LoVo (cell line): ENCODE measurements around the gene INPP5A.
"Not testable (repeated sequence)": the region's sequence is repeated elsewhere in the genome, so short reads cannot be mapped to it uniquely, and the experiment has no call there.

Experiments used
- DNase-seq: peaks from one replicate; pipeline ENCODE4 v3.0.0-alpha.2; 2016; ENCODE audit warnings: low spot score

The INPP5A gene

GRCh38 chr10:132768346-132769248, 231.0 kb downstream of the INPP5A start:
- DNase-seq, result no peak

GRCh38 chr10:132770061-132771021, 232.8 kb downstream of the INPP5A start:
- DNase-seq, result no peak

- DNase-seq, result not testable (repeated sequence)
These were observed 235.2 kb downstream of the INPP5A start for GRCh38 chr10:132772816-132773215.

GRCh38 chr10:132774181-132774901, 236.8 kb downstream of the INPP5A start:
- DNase-seq, result no peak

- no peak for DNase-seq
These were observed 237.6 kb downstream of the INPP5A start for GRCh38 chr10:132774902-132775863.

- no peak for DNase-seq
These were observed 238.6 kb downstream of the INPP5A start for GRCh38 chr10:132776186-132776585.

- no peak for DNase-seq
These were observed 239.2 kb downstream of the INPP5A start for GRCh38 chr10:132776821-132777220.

- DNase-seq, result no peak
These were observed 239.9 kb downstream of the INPP5A start for GRCh38 chr10:132777441-132777840.

GRCh38 chr10:132779549-132780294, 242.1 kb downstream of the INPP5A start:
- no peak for DNase-seq

GRCh38 chr10:132780356-132780755, 242.8 kb downstream of the INPP5A start:
- DNase-seq, result no peak

GRCh38 chr10:132781556-132781955, 244.0 kb downstream of the INPP5A start:
- no peak for DNase-seq

- DNase-seq, result no peak
These were observed 245.8 kb downstream of the INPP5A start for GRCh38 chr10:132783165-132783939.

GRCh38 chr10:132783940-132784865, 246.6 kb downstream of the INPP5A start:
- no peak for DNase-seq

- no peak for DNase-seq
These were observed 247.5 kb downstream of the INPP5A start for GRCh38 chr10:132784866-132785722.

- no peak for DNase-seq
These were observed 248.3 kb downstream of the INPP5A start, which contains the start of gene NKX6-2 for GRCh38 chr10:132785723-132786475. Gene NKX6-2, minus strand, starts transcription at chr10:132786147. Its CDS starts 199 bp downstream, at chr10:132785948.

- DNase-seq, result no peak
These were observed 248.9 kb downstream of the INPP5A start for GRCh38 chr10:132786476-132786883.
